ENCODE results near the gene MACF1.

DNA sequence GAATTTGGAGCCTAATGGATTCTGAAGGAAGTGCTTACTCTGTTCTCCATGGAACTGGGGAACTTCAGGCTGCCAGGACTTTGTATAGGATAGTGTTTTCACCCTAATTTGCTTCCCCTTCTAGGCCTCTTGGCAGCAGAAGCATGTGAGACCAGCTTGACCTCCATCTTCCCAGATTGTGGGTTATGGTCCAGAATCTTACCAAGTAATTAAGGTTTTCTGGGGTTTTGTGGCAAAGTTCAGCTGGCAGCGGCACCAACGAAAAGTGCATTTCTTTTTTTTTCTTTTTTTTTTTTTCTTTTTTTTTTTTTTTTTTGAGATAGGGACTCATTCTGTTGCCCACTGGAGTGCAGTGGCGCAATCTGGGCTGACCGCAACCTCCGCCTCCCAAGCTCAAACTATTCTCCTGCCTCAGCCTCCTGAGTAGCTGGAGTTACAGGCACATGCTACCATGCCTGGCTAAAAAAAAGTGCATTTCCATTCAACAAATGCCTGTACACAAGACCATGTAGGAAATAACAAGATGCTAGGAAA is 283.6 kb downstream of the MACF1 start:
- TF ChIP-seq, protein P1, sequence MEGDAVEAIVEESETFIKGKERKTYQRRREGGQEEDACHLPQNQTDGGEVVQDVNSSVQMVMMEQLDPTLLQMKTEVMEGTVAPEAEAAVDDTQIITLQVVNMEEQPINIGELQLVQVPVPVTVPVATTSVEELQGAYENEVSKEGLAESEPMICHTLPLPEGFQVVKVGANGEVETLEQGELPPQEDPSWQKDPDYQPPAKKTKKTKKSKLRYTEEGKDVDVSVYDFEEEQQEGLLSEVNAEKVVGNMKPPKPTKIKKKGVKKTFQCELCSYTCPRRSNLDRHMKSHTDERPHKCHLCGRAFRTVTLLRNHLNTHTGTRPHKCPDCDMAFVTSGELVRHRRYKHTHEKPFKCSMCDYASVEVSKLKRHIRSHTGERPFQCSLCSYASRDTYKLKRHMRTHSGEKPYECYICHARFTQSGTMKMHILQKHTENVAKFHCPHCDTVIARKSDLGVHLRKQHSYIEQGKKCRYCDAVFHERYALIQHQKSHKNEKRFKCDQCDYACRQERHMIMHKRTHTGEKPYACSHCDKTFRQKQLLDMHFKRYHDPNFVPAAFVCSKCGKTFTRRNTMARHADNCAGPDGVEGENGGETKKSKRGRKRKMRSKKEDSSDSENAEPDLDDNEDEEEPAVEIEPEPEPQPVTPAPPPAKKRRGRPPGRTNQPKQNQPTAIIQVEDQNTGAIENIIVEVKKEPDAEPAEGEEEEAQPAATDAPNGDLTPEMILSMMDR (IDR thresholded peaks at IDR 0.05): no peak
- no peak for TF ChIP-seq EZH2 (IDR thresholded peaks at IDR 0.05)

Measured in neural progenitor cell (in vitro differentiated cells).